ENCODE measurements around the gene FAF1. TPM values are rescaled to one million over a fixed set of nuclear protein-coding genes. Genes with fewer than 3 reads are reported as not detected.

FAF1 gene
- total and polyA plus RNA-seq, 4 donors = 8.6 to 45.0 (median 18.2) TPM

GRCh38 chr1:50422946-50423669 is 537.0 kb downstream of the FAF1 start, which contains the start of gene DMRTA2:
Gene DMRTA2 (minus strand): TSS chr1:50423443. CDS start chr1:50421536, 1,907 bp downstream.
- Histone ChIP-seq H3K27me3 (ENCODE audit: control insufficient read depth in 4 of 4, insufficient read depth in 4 of 4, low read length in 3 of 4) (peaks cover 13 to 24% (median 22%) of the 10 kb centered on the region in 4 donors), H3K9ac (ENCODE audit: low read depth in 1 of 2, low read length in 2 of 2) (no peak within 1 kb of the TSS), H3K36me3 (ENCODE audit: control insufficient read depth in 4 of 4, insufficient read depth in 3 of 4, low read depth in 1 of 4, low read length in 3 of 4) (no peaks in the 10 kb centered on the region), H3K27ac (ENCODE audit: low read depth in 1 of 2, low read length in 2 of 2) (no peak within 1 kb of the TSS), H3K9me3 (ENCODE audit: control insufficient read depth in 4 of 4, low read length in 3 of 4) (no peaks in the 10 kb centered on the region), H3K4me1 (ENCODE audit: control insufficient read depth in 4 of 4, insufficient read depth in 4 of 4, low read length in 3 of 4) (peaks cover 32 to 59% (median 38%) of the 10 kb centered on the region in 4 donors), H3K4me3 (ENCODE audit: low read depth in 1 of 3, low read length in 3 of 3) (peak within 1 kb of the TSS; percentile 26 to 40 (median 28))
- DNase-seq (ENCODE audit: low spot score) = no peak
- WGBS = 3% methylated on average over 61 of the region's 61 CpGs
- TF ChIP-seq EGR1 (IDR thresholded peaks at IDR 0.05; ENCODE audit: low read depth in 2 of 2) (no peak), RAD21 (IDR thresholded peaks at IDR 0.05) (no peak), FOXA1 (IDR thresholded peaks at IDR 0.05) (no peak), REST (IDR thresholded peaks at IDR 0.05) (no peak), RXRA (IDR thresholded peaks at IDR 0.05) (no peak), TAF1 (conservative IDR thresholded peaks at IDR 0.05) (no peak), NR2F2 (IDR thresholded peaks at IDR 0.05) (no peak), JUND (IDR thresholded peaks at IDR 0.05) (no peak), HNF4A (conservative IDR thresholded peaks at IDR 0.05) (no peak), SP1 (IDR thresholded peaks at IDR 0.05) (no peak), ZBTB33 (IDR thresholded peaks at IDR 0.05) (no peak), YY1 (IDR thresholded peaks at IDR 0.05) (no peak)

- H3K27me3 ChIP-seq (ENCODE audit: control insufficient read depth in 4 of 4, insufficient read depth in 4 of 4, low read length in 3 of 4) = peaks cover 13 to 23% (median 19%) of the 10 kb centered on the region in 4 donors
- H3K27ac ChIP-seq (ENCODE audit: low read depth in 1 of 2, low read length in 2 of 2) = no peak overlapping the region
- no peak overlapping the region for H3K9ac ChIP-seq (ENCODE audit: low read depth in 1 of 2, low read length in 2 of 2)
- peaks cover 32 to 57% (median 38%) of the 10 kb centered on the region in 4 donors for H3K4me1 ChIP-seq (ENCODE audit: control insufficient read depth in 4 of 4, insufficient read depth in 4 of 4, low read length in 3 of 4)
- no peaks in the 10 kb centered on the region for H3K36me3 ChIP-seq (ENCODE audit: control insufficient read depth in 4 of 4, insufficient read depth in 3 of 4, low read depth in 1 of 4, low read length in 3 of 4)
- no peak for DNase-seq (ENCODE audit: low spot score)
- WGBS = 4% methylated on average over 21 of the region's 21 CpGs
- H3K4me3 ChIP-seq (ENCODE audit: low read depth in 1 of 3, low read length in 3 of 3) = peak overlapping the region in 1 of 3 donors; percentile 40
- H3K9me3 ChIP-seq (ENCODE audit: control insufficient read depth in 4 of 4, low read length in 3 of 4) = no peaks in the 10 kb centered on the region
- TF ChIP-seq FOXA2 (IDR thresholded peaks at IDR 0.05) = no peak
- TF ChIP-seq YY1 (IDR thresholded peaks at IDR 0.05) = no peak
- TF ChIP-seq RXRA (IDR thresholded peaks at IDR 0.05) = no peak
- no peak for TF ChIP-seq EGR1 (IDR thresholded peaks at IDR 0.05; ENCODE audit: low read depth in 2 of 2)
- no peak for TF ChIP-seq REST (IDR thresholded peaks at IDR 0.05)
- no peak for TF ChIP-seq NR2F2 (IDR thresholded peaks at IDR 0.05)
- no peak for TF ChIP-seq FOXA1 (IDR thresholded peaks at IDR 0.05)
- TF ChIP-seq, protein P1, sequence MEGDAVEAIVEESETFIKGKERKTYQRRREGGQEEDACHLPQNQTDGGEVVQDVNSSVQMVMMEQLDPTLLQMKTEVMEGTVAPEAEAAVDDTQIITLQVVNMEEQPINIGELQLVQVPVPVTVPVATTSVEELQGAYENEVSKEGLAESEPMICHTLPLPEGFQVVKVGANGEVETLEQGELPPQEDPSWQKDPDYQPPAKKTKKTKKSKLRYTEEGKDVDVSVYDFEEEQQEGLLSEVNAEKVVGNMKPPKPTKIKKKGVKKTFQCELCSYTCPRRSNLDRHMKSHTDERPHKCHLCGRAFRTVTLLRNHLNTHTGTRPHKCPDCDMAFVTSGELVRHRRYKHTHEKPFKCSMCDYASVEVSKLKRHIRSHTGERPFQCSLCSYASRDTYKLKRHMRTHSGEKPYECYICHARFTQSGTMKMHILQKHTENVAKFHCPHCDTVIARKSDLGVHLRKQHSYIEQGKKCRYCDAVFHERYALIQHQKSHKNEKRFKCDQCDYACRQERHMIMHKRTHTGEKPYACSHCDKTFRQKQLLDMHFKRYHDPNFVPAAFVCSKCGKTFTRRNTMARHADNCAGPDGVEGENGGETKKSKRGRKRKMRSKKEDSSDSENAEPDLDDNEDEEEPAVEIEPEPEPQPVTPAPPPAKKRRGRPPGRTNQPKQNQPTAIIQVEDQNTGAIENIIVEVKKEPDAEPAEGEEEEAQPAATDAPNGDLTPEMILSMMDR (IDR thresholded peaks at IDR 0.05; ENCODE audit: low read depth, low read length, missing input control) = no peak
- no peak for TF ChIP-seq GABPA (IDR thresholded peaks at IDR 0.05 in 1 of 2, conservative IDR thresholded peaks at IDR 0.05 in 1 of 2)
- TF ChIP-seq MAX (IDR thresholded peaks at IDR 0.05) = no peak
- TF ChIP-seq HNF4A (conservative IDR thresholded peaks at IDR 0.05) = no peak
- no peak for TF ChIP-seq JUND (IDR thresholded peaks at IDR 0.05)
- no peak for TF ChIP-seq SP1 (IDR thresholded peaks at IDR 0.05)
- TF ChIP-seq TAF1 (conservative IDR thresholded peaks at IDR 0.05) = no peak
- no peak for TF ChIP-seq HNF4G (IDR thresholded peaks at IDR 0.05)
- TF ChIP-seq RAD21 (IDR thresholded peaks at IDR 0.05) = no peak
- no peak for TF ChIP-seq ATF3 (IDR thresholded peaks at IDR 0.05)
These were observed 537.5 kb downstream of the FAF1 start for GRCh38 chr1:50422675-50422945.

Measured in liver (tissue), 9 donors.